Hypothalamus (tissue), 51 donors: ENCODE results near the gene CKB.

Experiments used
- DNase-seq, 51 donors: peaks; one replicate each; lab custom pipeline; 2025; lab: John Stamatoyannopoulos, UW

CKB gene

DNA sequence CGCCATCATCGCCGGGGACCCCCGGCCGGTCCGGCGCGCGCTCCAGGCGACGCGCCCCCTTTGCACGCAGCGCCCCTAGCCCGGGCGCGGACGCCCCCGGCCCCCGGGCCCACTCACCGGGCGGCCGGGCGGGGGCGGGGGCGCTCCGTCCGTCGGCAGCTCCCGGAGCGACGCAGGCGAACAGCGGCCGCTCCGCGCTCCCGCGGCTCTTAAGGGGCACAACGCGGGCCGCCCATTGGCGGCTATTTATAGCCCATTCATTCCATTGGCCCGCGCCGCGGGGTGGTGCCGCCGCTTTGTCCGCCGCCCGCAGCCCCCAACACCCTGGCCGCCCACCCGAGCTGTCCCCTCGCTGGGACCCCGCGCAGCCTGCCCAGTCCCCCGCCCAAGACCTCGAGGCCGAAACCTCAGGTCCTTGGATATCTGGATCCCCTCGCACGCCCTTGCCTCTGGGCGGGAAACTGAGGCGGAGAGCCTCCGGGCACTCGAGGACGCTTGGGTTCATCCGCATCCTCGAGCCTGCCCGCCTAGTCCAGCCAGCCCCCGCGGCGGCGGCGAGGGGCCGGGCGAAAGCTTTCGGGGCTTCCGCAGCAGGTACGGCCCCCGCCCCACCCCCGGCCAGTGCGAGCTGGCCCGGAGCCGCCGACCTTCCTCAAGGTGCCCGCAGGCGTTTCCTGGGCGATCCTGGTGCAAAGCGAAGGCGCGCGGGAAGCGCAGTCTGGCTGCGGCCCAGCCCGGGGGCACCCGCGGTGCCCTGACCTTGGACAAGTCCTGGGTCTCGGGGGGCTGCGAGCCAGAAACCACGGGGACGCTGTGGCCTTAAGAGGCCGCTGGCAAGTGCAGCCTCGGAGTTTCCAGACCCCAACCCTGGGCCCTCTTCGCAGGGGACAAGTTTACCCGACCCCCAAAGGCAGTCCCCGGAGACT is at the start of gene CKB:
Gene CKB (minus strand): TSS at position 182 of the 926 bp plus-strand sequence. CDS start 337 bp downstream, outside the sequence.
- DNase-seq = peak in 44 of 51 donors; percentile 34 to 87 (median 70)

- DNase-seq = no peak
These were observed 46.8 kb upstream of the CKB start for GRCh38 chr14:103569408-103569807.

- peak in 1 of 51 donors; percentile 25 for DNase-seq
These were observed 46.3 kb upstream of the CKB start for GRCh38 chr14:103568952-103569351.

GRCh38 chr14:103563844-103564505 is 41.3 kb upstream of the CKB start:
- no peak for DNase-seq

- DNase-seq = no peak
These were observed 40.6 kb upstream of the CKB start for GRCh38 chr14:103563226-103563620.

DNA sequence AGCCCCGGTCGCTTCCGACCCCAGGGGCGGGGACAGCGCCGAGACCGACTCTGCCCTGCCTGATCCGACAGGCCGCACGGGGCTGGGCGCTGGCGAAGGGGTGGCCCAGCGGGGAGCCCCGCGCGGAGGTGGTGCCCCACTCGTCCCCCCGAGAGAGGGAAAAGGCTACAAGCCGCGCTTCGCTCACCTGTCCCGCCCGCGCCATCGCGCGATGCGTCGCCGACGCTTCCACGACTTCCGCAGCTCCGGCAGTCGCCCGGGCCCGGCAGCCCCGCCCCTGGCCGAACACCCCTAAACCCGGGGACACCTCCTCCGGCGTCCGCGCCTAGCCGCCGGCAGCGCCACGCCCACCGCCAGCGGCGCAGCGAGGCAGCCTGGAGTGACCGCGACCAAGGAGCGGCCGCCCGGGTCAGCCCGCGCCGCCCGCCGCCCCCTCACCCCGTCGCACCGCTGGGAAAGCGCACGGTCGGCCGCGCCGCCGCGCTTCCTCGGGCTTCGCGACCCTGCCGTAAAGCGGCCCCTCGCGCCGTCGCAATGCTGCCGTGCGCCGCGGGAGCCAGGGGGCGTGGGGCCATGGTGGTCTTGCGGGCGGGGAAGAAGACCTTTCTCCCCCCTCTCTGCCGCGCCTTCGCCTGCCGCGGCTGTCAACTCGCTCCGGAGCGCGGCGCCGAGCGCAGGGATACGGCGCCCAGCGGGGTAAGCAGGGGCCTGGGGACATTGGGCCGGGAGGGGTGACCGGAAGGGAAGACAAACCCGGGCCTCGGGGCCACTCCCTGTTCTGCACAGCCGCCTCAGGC is 40.0 kb upstream of the CKB start, which contains the start of the genes BAG5 and COA8:
Gene BAG5 (minus strand): TSS at position 229 of the 797 bp plus-strand sequence. CDS start 1,493 bp downstream, outside the sequence.
Gene COA8 (plus strand): TSS at position 532 of the 797 bp plus-strand sequence. CDS start 42 bp downstream, at position 574.
- peak in 50 of 51 donors; percentile 40 to 96 (median 83) for DNase-seq

GRCh38 chr14:103562179-103562428 is 39.5 kb upstream of the CKB start:
- DNase-seq = peak in 1 of 51 donors; percentile 59

DNA sequence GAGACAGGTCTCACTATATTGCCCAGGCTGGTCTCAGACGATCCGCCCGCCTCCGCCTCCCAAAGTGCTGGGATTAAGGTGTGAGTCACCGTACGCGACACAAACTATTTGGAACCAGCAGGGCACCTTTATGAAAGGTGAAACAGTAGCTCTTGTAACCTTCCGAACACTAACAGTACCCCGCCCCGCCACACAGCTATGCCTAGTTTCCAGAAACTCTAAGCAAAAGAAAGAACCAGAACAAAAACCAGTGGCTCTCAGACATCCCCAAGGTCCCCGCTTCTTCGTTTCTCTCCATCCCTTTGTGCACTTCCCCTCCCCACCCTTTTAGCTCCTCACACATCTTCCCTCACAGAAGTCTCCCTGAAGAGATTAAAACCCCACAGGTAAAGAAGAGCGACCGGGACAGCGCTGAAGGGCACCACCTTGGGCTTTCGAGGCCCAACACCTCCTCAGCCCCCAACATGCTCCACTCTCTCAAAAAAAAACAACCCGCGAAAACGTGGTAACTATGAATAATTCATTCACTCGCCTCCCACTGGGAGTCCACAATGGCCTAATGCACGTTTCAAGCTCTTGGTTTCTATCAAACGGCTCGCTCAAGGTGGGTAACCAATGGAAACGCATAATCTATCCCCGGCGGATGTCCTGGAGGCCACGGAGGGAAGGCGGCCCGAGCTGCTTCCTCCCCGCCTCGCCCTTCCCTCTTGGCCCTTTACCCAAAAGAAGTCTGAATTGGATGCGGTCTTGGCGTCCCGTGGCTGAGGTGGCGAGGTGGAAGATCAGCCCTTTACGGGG is 39.0 kb upstream of the CKB start:
- DNase-seq = no peak

DNA sequence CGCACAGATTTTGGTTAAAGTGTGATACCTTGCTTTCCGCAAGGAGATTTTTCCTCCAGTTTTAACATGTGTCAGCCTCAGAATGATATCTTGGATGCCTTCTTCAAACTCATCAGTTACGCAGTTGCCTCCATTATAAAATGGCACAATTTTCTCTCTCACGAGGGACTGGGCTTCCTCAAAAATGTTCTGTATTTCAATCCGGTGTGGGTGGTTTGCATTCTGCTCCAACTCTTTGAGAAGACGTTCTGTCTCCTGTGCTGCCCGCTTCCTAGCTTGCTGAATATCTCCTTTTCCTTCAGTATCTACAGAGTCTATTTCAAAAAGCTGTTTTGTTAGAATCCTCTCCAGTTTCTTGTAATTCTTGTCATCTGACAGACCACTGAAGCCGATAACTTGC is 38.1 kb upstream of the CKB start:
- DNase-seq = no peak

DNA sequence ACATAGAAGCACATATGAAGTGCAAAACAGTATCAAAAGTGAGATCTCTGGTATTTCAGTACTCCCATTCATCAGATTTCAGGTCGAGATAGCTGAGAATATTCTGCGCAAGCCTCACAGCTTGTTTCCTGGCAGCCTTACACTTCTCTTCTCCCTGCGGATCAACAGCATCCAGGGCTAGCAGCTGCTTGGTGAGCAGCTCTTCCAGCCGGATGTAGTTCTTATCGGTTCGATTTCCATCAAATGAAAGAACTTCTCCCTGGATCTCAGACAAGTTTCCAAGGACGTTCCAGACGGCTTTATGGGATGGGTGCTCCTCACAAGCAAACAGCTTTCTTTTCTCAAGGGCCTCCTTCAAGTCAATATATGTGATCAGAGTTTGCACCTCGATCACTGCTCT is 37.1 kb upstream of the CKB start:
- DNase-seq = no peak

GRCh38 chr14:103558071-103558882 is 35.6 kb upstream of the CKB start:
- no peak for DNase-seq

DNA sequence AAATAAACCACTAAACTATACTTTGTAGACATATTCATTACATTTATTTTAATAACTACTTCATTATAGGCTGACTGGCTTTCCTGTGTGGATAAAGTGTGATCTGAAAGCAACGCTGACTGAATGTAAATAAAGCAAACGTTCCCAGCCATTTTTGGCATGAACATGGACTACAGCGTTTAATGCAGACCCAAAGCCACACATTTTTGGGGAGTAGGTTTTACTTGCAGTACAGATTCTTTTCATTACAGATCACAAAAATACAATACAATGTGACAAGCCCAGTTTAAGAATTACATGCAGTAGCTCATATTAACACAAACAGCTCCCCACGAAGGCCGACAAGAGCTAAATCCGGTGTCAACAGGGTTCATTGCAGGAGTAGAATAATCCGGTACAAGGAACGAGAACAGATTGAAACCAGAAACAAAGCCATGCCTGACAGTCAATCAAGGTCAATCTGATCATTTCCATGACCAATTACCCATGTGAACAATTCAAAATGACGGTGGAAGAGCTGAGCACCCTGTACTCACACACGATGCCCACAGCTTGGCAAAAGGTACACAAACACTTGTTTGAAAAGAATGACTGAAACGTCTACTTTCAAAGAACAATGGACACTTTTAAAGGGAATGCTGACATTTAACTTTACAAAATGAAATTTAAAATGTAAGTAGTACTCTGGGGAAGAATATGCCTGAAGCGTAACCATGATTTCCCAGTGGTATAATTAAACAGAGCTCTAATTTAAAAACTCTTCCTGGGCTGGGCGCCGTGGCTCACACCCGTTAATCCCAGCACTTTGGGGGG is 34.5 kb upstream of the CKB start:
- DNase-seq = peak in 1 of 51 donors; percentile 10

- DNase-seq = no peak
These were observed 33.1 kb upstream of the CKB start for GRCh38 chr14:103555559-103556337.

- DNase-seq = no peak
These were observed 30.2 kb upstream of the CKB start for GRCh38 chr14:103552846-103553210.

DNA sequence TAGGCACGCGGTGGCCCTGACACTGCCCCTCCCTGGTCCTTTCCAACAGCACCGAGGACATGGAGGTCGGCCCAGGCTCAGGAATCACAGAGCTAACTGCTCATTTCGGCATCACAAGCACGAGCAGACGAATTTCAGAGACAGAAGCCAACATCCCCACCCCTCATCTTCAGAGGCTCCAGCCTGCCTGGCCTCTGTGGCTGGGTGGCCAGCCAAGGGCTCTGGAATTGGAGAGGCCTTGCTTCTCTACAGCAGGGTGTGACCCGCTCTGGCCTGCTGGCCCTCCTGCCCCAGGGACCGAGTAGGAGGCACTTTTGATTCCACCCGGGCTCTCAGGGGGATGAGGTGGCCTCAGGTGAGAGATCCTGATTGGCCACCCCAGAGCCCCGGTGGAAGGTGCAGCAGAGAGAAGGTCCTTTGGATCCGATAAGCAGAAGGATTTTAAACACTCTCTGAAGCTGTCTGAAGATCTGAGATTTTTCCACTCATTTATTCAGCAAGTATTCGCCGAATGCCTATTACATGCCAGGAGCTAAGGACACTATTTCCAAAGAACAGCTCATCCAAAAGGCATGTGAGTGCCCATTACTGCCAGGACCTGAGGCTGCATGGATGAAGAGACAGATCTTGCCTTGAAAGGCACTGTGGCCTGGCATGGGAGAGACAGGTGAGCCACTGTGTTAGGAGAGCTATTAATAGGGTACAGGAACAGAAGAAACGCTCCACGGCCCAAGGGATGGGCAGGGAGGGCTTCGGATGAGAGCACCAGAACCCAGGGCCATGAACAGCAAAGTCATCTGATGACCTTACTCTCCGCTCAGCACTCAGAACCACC is 29.6 kb upstream of the CKB start:
- no peak for DNase-seq

GRCh38 chr14:103551338-103551762 is 28.7 kb upstream of the CKB start:
- peak in 16 of 51 donors; percentile 38 to 61 (median 45) for DNase-seq
